A673 (cell line): ENCODE results near the gene PCBP3. TPM values are rescaled to one million over a fixed set of nuclear protein-coding genes. Genes with fewer than 3 reads are reported as not detected.

Experiments used
- BruUV-seq: library from RNA; stranded (reverse); fragments of 400-500 nt; replicated peaks from 2 replicates; lab custom pipeline; 2021; lab: Mats Ljungman, UMichigan
- CTCF ChIA-PET: fragments of 300-600 bp; sonication (Branson Sonifier 250); formaldehyde crosslinking; loops from one replicate; lab custom pipeline; 2022; ENCODE audit warnings: antibody characterized with exemption; lab: Charles Lee
- POLR2A ChIA-PET: fragments of 300-600 bp; sonication (Branson Sonifier 250); formaldehyde crosslinking; loops from one replicate; lab custom pipeline; 2022; ENCODE audit warnings: antibody characterized with exemption; ENCODE audit not compliant: low non-redundant PET; lab: Charles Lee
- DNase-seq: peaks from one replicate; pipeline ENCODE4 v3.0.0-alpha.2; 2015; ENCODE audit warnings: low spot score
- H3K27ac ChIP-seq: fragments of 200-600 bp; sonication (generic); 2 replicates; pipeline ENCODE4 v1.5.1; 2016; ENCODE audit warnings: mixed run types, low read depth, mild to moderate bottlenecking, mixed read lengths, antibody characterized with exemption, low read length; ENCODE audit not compliant: poor library complexity, severe bottlenecking
- H3K27me3 ChIP-seq: fragments of 200-600 bp; sonication (generic); replicated peaks from 2 replicates; pipeline ENCODE4 v1.6.1; 2017; ENCODE audit warnings: mixed run types, low read depth, mild to moderate bottlenecking, mixed read lengths, antibody characterized with exemption, low read length; ENCODE audit not compliant: insufficient read depth, poor library complexity
- H3K36me3 ChIP-seq: fragments of 200-600 bp; sonication (generic); 2 replicates; pipeline ENCODE4 v1.6.1; 2016; ENCODE audit warnings: mixed run types, mild to moderate bottlenecking, mixed read lengths, antibody characterized with exemption, low read length; ENCODE audit not compliant: insufficient read depth, poor library complexity, severe bottlenecking
- H3K4me1 ChIP-seq: fragments of 200-600 bp; sonication (generic); 2 replicates; pipeline ENCODE4 v1.6.1; 2017; ENCODE audit warnings: mixed run types, mild to moderate bottlenecking, mixed read lengths, antibody characterized with exemption, low read length; ENCODE audit not compliant: insufficient read depth, poor library complexity, severe bottlenecking
- H3K4me3 ChIP-seq: fragments of 200-600 bp; sonication (generic); 2 replicates; pipeline ENCODE4 v1.5.1; 2016; ENCODE audit warnings: low read depth, mixed run types, mild to moderate bottlenecking, mixed read lengths, low read length; ENCODE audit not compliant: poor library complexity, severe bottlenecking
- H3K9me3 ChIP-seq: fragments of 200-600 bp; sonication (generic); 2 replicates; pipeline ENCODE4 v1.6.1; 2016; ENCODE audit warnings: mixed run types, low read depth, mild to moderate bottlenecking, mixed read lengths, antibody characterized with exemption, low read length; ENCODE audit not compliant: poor library complexity, severe bottlenecking
- CTCF ChIP-seq: fragments of 300-800, 200-600 bp; sonication (generic); conservative IDR thresholded peaks from 2 replicates; pipeline ENCODE4 v1.5.1; 2017; ENCODE audit warnings: low read depth, mild to moderate bottlenecking, antibody characterized with exemption, low read length, moderate library complexity, mixed read lengths
- EZH2 ChIP-seq: fragments of 200-600 bp; sonication (generic); IDR thresholded peaks from 2 replicates; pipeline ENCODE4 v1.6.1; 2017; ENCODE audit warnings: borderline replicate concordance, low read depth, mild to moderate bottlenecking, mixed read lengths, antibody characterized with exemption, low read length; ENCODE audit not compliant: poor library complexity, severe bottlenecking
- intact Hi-C: fragments of 100-400 bp; cut with micrococcal nuclease; formaldehyde crosslinking; loops from one replicate; pipeline ENCODE4 v1.10.0; 2022; ENCODE audit not compliant: unreplicated experiment
- total RNA-seq: library from RNA; stranded (reverse); gene quantifications from 2 replicates; pipeline ENCODE4 v1.2.3, GENCODE V29; 2021

The PCBP3 gene
- total RNA-seq, 1 experiment from 2014 or later, result 25.6 TPM

- intact Hi-C loops, result loop anchor here (2.0 to 10.0 kb wide), 4 partner anchors 267 to 677 kb away; no protein-coding TSS in a partner anchor
- BruUV-seq, result no TSS peak
Measured at GRCh38 chr21:45821315-45821962, 177.9 kb downstream of the PCBP3 start.

GRCh38 chr21:45821998-45822397 lies 178.5 kb downstream of the PCBP3 start:
- intact Hi-C loops, result loop anchor here (2.0 to 10.0 kb wide), 4 partner anchors 267 to 677 kb away; no protein-coding TSS in a partner anchor
- no peak for DNase-seq
- no TSS peak for BruUV-seq
- TF ChIP-seq EZH2 (no peak), CTCF (no peak)
- ChIA-PET POLR2A (no interaction called here), CTCF (no interaction called here)
- Histone ChIP-seq H3K4me3 (no peak overlapping the region), H3K27me3 (no peaks in the 10 kb centered on the region), H3K9me3 (no peaks in the 10 kb centered on the region), H3K27ac (no peak overlapping the region), H3K36me3 (no peaks in the 10 kb centered on the region), H3K4me1 (peaks cover 13% of the 10 kb centered on the region)

More at GRCh38 chr21:45821315-45821962, 177.9 kb downstream of the PCBP3 start:
- H3K9me3 ChIP-seq, result no peaks in the 10 kb centered on the region
- no peak overlapping the region for H3K4me3 ChIP-seq
- H3K36me3 ChIP-seq, result no peaks in the 10 kb centered on the region
- ChIA-PET POLR2A (no interaction called here), CTCF (interaction anchor here (0.6 kb wide), 3 partner anchors 229 to 648 kb away, joined by 3 to 5 read pairs (median 4); no protein-coding TSS in a partner anchor)
- H3K27me3 ChIP-seq, result no peaks in the 10 kb centered on the region
- no peak for TF ChIP-seq CTCF
- TF ChIP-seq EZH2, result no peak
- no peak overlapping the region for H3K27ac ChIP-seq
- H3K4me1 ChIP-seq, result peaks cover 13% of the 10 kb centered on the region
- DNase-seq, result no peak

GRCh38 chr21:45822429-45823099 lies 179.0 kb downstream of the PCBP3 start:
- POLR2A ChIA-PET, result no interaction called here
- intact Hi-C loops, result loop anchor here (10.0 kb wide), 1 partner anchor 678 kb away; no protein-coding TSS in a partner anchor
- Histone ChIP-seq H3K36me3 (no peaks in the 10 kb centered on the region), H3K9me3 (no peaks in the 10 kb centered on the region), H3K4me1 (peaks cover 13% of the 10 kb centered on the region), H3K27ac (no peak overlapping the region), H3K4me3 (no peak overlapping the region), H3K27me3 (no peaks in the 10 kb centered on the region)
- CTCF ChIA-PET, result no interaction called here
- BruUV-seq, result no TSS peak
- no peak for DNase-seq
- TF ChIP-seq CTCF (no peak), EZH2 (no peak)
